ENCODE data around the gene RASAL2. TPM values are rescaled to one million over a fixed set of nuclear protein-coding genes. Genes with fewer than 3 reads are reported as not detected.

Gene RASAL2
- total and polyA plus RNA-seq, 2 experiments from 2014 or later, result 16.0 to 42.2 TPM

GRCh38 chr1:178118524-178118923, 24.6 kb downstream of the RASAL2 start (continued):
- TF ChIP-seq STAT1 (IDR thresholded peaks at IDR 0.05; ENCODE audit: unreplicated experiment), result no peak
- no peak for TF ChIP-seq NANOG (IDR thresholded peaks at IDR 0.05; ENCODE audit: borderline replicate concordance)

DNA sequence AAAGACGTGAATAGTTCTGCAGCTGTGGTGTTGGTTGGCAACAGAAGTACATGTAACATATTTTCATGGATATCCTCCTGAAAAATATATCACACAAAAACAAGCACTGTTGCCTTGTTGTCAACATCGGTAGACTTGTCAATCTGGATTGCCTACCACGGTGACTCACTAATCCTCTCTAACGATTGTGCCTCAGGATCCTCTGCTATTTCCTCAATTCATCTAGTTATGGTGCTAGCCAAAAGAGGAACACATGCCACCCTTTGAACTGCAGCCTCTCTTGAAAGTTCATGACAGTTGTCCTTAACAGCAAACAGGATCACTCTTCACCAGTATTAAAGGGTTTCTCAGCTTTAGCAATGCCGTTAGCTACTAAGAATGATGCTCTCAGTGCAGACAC, 25.7 kb downstream of the RASAL2 start:
- Histone ChIP-seq H3K36me3 (ENCODE audit: insufficient read depth) (no peaks in the 10 kb centered on the region), H3K4me1 (ENCODE audit: insufficient read depth) (peaks cover 20% of the 10 kb centered on the region; the same call in 1 of the 2 replicates), H3K27ac (ENCODE audit: low read depth) (no peak overlapping the region), H3F3A (replicated peaks; ENCODE audit: low read depth) (no peaks in the 10 kb centered on the region), H4K20me1 (replicated peaks; ENCODE audit: insufficient read depth) (peaks cover 3% of the 10 kb centered on the region; the same call in 1 of the 2 replicates), H3K9me2 (ENCODE audit: insufficient read depth) (no peaks in the 10 kb centered on the region), H3K4me2 (no peak overlapping the region), H3K4me3 (no peak overlapping the region), H3K79me2 (replicated peaks; ENCODE audit: insufficient read depth) (peaks cover 97% of the 10 kb centered on the region), H2AFZ (no peak overlapping the region), H3K27me3 (ENCODE audit: insufficient read depth) (no peaks in the 10 kb centered on the region)
- peaks cover 29% of the 10 kb centered on the region for H3K9me3 Mint-ChIP-seq
- H3K27me3 Mint-ChIP-seq (ENCODE audit: insufficient read depth, low read depth, poor library complexity), result no peaks in the 10 kb centered on the region
- no peak overlapping the region for H3K27ac Mint-ChIP-seq
- no peak for ATAC-seq
- peaks cover 16% of the 10 kb centered on the region for H3K4me1 Mint-ChIP-seq
- DNase-seq (ENCODE audit: low spot score), result no peak
- H3K4me3 Mint-ChIP-seq, result no peak overlapping the region
- TF ChIP-seq JUNB (IDR thresholded peaks at IDR 0.05; ENCODE audit: unreplicated experiment) (no peak), EZH2 (IDR thresholded peaks at IDR 0.05; ENCODE audit: low read depth, unreplicated experiment) (no peak), STAT1 (IDR thresholded peaks at IDR 0.05; ENCODE audit: unreplicated experiment) (no peak), ZNF331 (CRISPR knock-in tag; IDR thresholded peaks at IDR 0.05; ENCODE audit: low read depth) (no peak), NANOG (IDR thresholded peaks at IDR 0.05; ENCODE audit: borderline replicate concordance) (no peak), ZNF114 (CRISPR knock-in tag; IDR thresholded peaks at IDR 0.05) (no peak), POLR2AphosphoS5 (IDR thresholded peaks at IDR 0.05; ENCODE audit: low read depth) (no peak), CREB1 (CRISPR knock-in tag; IDR thresholded peaks at IDR 0.05; ENCODE audit: low read depth) (no peak), ETS1 (IDR thresholded peaks at IDR 0.05) (no peak), ZNF462 (CRISPR knock-in tag; IDR thresholded peaks at IDR 0.05) (no peak), EZH2phosphoT487 (IDR thresholded peaks at IDR 0.05; ENCODE audit: unreplicated experiment) (no peak)
- TF ChIP-seq, protein P1, sequence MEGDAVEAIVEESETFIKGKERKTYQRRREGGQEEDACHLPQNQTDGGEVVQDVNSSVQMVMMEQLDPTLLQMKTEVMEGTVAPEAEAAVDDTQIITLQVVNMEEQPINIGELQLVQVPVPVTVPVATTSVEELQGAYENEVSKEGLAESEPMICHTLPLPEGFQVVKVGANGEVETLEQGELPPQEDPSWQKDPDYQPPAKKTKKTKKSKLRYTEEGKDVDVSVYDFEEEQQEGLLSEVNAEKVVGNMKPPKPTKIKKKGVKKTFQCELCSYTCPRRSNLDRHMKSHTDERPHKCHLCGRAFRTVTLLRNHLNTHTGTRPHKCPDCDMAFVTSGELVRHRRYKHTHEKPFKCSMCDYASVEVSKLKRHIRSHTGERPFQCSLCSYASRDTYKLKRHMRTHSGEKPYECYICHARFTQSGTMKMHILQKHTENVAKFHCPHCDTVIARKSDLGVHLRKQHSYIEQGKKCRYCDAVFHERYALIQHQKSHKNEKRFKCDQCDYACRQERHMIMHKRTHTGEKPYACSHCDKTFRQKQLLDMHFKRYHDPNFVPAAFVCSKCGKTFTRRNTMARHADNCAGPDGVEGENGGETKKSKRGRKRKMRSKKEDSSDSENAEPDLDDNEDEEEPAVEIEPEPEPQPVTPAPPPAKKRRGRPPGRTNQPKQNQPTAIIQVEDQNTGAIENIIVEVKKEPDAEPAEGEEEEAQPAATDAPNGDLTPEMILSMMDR (conservative IDR thresholded peaks at IDR 0.05; ENCODE audit: low read depth in 2 of 2), result no peak
- TF ChIP-seq, protein P2, sequence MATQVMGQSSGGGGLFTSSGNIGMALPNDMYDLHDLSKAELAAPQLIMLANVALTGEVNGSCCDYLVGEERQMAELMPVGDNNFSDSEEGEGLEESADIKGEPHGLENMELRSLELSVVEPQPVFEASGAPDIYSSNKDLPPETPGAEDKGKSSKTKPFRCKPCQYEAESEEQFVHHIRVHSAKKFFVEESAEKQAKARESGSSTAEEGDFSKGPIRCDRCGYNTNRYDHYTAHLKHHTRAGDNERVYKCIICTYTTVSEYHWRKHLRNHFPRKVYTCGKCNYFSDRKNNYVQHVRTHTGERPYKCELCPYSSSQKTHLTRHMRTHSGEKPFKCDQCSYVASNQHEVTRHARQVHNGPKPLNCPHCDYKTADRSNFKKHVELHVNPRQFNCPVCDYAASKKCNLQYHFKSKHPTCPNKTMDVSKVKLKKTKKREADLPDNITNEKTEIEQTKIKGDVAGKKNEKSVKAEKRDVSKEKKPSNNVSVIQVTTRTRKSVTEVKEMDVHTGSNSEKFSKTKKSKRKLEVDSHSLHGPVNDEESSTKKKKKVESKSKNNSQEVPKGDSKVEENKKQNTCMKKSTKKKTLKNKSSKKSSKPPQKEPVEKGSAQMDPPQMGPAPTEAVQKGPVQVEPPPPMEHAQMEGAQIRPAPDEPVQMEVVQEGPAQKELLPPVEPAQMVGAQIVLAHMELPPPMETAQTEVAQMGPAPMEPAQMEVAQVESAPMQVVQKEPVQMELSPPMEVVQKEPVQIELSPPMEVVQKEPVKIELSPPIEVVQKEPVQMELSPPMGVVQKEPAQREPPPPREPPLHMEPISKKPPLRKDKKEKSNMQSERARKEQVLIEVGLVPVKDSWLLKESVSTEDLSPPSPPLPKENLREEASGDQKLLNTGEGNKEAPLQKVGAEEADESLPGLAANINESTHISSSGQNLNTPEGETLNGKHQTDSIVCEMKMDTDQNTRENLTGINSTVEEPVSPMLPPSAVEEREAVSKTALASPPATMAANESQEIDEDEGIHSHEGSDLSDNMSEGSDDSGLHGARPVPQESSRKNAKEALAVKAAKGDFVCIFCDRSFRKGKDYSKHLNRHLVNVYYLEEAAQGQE (IDR thresholded peaks at IDR 0.05; ENCODE audit: unreplicated experiment), result no peak
- H3K36me3 Mint-ChIP-seq (ENCODE audit: low read depth), result peaks cover 34% of the 10 kb centered on the region

Measured in GM23338 (cell line).